HG03520 (cell line): ENCODE results near the gene GBP5.
"Not testable (repeated sequence)": the region's sequence is repeated elsewhere in the genome, so short reads cannot be mapped to it uniquely, and the experiment has no call there.

Experiments used
- ATAC-seq: cut with Tn5 transposase; IDR thresholded peaks from one replicate; pipeline ENCODE4 v1.9.1; 2021; ENCODE audit warnings: mild to moderate bottlenecking, moderate library complexity; ENCODE audit not compliant: unreplicated experiment

GBP5 gene

GRCh38 chr1:89284078-89284763 is 11.6 kb upstream of the GBP5 start:
- not testable (repeated sequence) for ATAC-seq

DNA sequence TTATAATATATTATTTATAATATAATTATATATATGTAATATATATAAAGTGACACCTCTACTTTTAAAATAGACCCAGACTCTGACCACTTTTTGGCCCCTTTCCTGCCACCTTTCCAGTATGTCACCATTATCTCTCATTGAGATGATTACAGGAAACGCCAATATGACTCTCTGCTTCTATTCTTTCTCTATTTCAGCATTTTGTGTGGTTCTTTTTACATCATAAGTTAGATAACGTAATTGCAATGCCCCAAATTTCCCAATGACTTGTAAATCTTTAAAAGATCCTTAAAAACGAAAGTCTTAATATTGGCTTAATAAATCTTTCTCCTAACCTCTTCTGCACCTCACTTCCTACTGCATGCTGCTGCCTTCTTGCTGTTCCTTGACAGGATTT is 8.1 kb upstream of the GBP5 start:
- ATAC-seq = no peak

GRCh38 chr1:89279011-89279466 is 6.4 kb upstream of the GBP5 start:
- no peak for ATAC-seq

DNA sequence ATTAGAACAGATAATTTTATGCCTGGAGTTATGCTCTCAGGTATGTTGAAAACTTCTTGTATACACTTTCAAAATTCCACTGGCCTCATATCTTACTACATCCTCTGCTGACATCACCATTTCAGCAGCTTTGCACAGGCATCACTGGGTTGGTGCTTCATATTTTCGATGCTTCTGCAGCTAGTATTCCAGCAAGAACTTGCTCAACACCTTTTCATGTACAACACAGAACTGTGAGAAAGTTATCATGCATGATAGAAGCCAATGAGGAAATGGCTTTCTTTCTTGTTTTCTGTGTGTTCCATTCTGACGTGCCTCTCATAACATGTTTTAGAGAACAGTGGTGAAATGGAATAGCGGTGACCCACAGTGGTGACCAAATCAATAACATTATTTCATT is 5.1 kb upstream of the GBP5 start:
- ATAC-seq = no peak

DNA sequence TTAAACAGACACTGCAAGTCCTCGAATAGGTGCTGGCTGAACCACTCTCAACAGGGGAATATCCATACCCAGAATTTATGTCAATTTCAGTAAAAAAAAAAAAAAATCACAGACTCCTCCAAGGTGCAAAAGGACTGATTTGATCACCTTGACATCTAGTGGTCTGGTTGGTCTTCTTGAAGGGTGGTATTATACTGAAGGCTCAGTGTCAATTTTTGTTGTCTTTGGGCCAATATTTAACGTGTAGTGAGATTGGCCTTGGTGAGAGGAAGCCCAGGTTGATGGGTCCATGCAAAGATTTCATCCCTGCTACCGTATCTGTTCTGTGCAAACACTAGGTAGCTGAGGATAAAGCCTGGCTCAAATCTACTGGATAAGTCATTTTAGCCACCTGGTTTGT is 4.0 kb upstream of the GBP5 start:
- no peak for ATAC-seq

GRCh38 chr1:89274411-89274857 is 1.8 kb upstream of the GBP5 start:
- ATAC-seq = no peak

- ATAC-seq = no peak
Observed at GRCh38 chr1:89273324-89273778, 691 bp upstream of the GBP5 start.

DNA sequence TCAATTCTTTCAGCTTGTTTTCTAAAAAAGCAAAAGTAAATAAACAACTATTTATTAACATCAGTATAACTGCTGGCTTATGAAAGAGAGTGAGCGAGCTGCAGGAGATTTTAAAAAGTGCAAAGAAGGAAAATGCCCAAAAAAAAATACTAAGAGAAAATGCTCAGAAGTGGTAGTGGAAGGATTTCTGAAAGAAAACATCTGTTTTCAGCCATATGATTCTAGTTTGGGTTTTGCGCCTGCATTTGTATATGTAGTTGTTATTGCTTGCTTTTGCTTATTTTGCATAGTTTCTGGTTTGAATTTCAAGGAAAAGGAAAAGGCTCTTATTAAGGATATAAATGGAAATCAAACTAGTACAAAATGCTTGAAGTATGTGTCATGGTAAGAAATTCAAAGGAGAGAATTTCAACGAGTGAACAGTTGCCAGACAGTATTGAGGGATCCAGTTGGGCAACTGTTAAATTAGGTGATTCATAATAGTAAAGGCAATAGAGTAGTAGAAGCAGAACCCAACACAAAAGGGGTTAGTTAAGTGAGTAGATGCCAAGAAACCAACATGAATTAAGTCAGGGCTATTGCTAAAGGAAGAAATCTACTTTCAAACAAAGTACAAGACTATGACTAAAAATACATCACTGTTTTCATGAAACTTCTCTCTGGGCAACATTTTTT is 1.2 kb downstream of the GBP5 start:
- no peak for ATAC-seq

DNA sequence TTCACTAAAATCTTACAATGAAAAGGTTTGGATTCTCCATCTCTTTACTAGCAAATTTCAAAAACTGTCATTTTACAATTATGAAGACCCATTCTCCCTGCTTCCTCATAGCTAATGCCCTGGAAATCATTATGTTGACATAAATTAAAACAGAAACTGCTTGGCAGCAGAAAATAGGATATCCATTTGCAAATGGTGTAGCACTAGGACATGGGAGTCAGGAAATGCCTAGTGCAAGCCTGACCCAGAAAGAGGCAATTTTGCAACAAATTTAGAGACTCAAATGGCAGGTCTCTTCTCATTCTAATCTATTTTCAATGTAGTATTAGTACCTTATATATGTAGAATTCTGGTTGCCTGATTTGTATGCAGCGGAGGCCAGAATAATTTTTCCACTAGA is 2.2 kb downstream of the GBP5 start:
- ATAC-seq = no peak

DNA sequence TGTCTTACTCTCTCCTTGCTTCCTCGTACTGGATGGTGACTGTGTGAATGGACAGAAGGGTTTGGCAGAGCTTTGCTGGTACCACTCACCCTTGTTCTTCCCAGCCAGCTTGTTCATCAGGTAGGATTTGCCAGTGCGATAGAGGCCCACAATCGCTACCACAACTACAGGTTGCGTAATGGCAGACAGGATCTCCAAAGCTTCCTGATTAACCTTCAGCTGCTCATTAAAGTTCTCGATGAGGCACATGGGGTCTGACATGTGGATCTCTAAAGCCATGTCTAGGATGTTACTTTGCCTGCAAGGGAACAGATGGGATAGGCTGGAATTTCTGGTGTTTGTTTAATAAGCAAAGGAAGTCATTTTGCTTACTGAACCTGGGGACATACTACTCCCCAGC is 3.4 kb downstream of the GBP5 start:
- ATAC-seq = no peak

DNA sequence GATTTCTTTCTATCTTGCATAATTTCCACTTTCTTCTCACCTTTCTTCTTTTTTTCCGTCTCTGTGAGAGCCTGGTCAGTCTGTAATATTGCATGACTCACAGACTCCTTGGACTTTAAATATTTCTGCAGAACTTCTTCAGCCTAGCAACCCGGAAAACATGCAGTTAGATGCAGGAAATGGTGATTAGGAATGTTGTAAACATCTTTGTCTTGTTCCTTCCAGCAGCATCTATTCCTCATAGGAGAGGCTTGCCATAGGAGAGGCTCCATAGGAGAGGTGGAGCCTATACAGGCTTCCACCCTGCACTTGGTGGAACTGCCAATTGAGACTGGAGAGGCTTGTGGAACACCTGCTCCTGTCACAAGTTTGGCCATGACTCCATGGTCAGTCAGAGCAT is 10.0 kb downstream of the GBP5 start:
- ATAC-seq = no peak

- ATAC-seq = no peak
Observed at GRCh38 chr1:89261926-89262515, 10.6 kb downstream of the GBP5 start.

DNA sequence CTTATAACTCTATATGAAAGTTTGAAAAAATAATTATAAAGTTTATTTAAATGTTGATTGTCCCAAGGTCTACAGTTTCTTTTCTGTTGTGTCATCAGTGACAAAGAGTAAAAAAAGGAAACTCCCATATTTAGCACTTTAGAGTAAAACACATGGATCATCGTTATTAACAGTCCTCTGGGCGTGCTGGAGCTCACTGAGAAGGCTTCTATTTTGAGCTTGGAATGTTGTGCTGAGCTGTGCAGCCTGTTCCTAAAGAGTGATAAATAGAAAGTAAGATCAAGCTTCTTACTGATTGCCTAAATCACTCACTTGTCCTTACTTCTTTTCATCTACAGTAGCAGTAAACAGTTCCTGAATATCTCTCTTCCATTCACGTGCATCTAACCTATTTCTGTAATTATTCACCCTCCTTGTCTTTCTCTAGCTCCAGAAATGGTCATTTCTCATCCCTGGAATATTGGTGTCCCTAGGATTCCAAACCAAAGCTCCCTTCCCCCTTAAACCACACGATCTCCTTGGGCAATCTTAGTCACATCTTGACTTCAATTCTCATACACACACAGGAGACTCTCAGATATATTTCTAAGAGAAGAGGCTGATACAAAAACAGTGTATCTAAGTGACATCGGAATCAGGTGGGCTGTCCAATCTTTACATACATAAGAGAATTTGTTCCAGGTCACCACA is 11.9 kb downstream of the GBP5 start:
- no peak for ATAC-seq

DNA sequence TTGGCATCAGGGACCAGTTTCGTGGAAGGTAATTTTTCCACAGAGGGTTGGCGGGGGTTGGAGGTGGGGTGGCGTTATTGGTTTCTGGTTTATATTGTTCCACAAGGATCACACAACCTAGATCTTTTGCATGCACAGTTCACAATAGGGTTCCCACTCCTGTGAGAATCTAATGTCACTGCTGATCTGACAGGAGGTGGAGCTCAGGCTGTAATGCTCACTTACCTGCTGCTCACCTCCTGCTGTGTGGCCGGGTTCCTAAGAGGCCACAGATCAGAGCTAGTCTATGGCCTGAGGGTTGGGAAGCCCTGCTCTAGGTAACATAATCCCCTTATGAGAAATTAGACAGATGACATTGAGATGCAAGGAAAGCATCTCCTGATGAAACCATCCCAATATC is 12.6 kb downstream of the GBP5 start:
- no peak for ATAC-seq

- no peak for ATAC-seq
Observed at GRCh38 chr1:89259283-89259971, 13.2 kb downstream of the GBP5 start.

- ATAC-seq = no peak
Observed at GRCh38 chr1:89257041-89257440, 15.6 kb downstream of the GBP5 start.

DNA sequence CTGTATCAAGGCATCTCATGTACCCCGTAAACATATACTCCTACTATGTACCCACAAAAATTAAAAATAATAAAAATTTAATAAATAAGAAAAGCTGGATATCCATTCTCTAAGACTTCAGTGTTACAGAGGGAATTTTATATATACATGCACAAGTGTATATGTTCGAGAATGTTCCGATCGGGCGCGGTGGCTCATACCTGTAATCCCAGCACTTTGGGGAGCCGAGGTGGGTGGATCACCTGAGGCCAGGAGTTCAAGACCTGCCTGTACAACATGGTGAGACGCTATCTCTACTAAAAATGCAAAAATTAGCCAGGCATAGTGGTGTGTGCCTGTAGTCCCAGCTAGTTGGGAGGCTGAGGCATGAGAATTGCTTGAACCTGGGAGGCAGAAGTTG is 17.1 kb downstream of the GBP5 start:
- ATAC-seq = not testable (repeated sequence)

GRCh38 chr1:89254658-89255287 is 17.9 kb downstream of the GBP5 start:
- ATAC-seq = no peak

DNA sequence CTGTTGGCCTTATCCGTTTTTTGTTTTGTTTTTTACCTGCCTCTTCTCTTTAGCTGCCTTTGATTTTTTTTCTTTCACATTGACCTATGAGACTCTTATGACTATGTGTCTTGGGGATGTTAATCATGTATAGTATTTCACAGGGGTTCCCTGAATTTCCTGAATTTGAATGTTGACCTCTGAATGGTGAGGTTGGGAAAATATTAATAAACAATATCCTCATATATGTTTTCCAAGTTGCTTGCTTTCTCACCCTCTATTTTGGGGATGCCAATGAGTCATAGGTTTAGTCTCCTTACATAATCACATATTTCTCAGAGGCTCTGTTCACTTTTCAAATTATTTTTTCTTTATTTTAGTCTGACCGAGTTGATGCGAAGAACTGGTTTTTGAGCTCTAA is 29.6 kb downstream of the GBP5 start:
- no peak for ATAC-seq
